SK-N-MC (cell line): ENCODE results near the gene OTUD5.

ENCODE experiments used
- EZH2 ChIP-seq: fragments of 200-600 bp; sonication (generic); IDR thresholded peaks from one replicate; pipeline ENCODE4 v1.6.1; 2017; ENCODE audit warnings: antibody characterized with exemption
- FOXP2 ChIP-seq: optimal IDR thresholded peaks from 2 replicates; pipeline ENCODE3; 2011; ENCODE audit warnings: mild to moderate bottlenecking, moderate library complexity; ENCODE audit not compliant: insufficient read depth; ENCODE audit errors: extremely low read length, control extremely low read depth
- POLR2AphosphoS5 ChIP-seq: IDR thresholded peaks from 2 replicates; pipeline ENCODE4 v1.6.1; 2012; ENCODE audit warnings: mild to moderate bottlenecking, low read depth, low read length, borderline replicate concordance

DNA sequence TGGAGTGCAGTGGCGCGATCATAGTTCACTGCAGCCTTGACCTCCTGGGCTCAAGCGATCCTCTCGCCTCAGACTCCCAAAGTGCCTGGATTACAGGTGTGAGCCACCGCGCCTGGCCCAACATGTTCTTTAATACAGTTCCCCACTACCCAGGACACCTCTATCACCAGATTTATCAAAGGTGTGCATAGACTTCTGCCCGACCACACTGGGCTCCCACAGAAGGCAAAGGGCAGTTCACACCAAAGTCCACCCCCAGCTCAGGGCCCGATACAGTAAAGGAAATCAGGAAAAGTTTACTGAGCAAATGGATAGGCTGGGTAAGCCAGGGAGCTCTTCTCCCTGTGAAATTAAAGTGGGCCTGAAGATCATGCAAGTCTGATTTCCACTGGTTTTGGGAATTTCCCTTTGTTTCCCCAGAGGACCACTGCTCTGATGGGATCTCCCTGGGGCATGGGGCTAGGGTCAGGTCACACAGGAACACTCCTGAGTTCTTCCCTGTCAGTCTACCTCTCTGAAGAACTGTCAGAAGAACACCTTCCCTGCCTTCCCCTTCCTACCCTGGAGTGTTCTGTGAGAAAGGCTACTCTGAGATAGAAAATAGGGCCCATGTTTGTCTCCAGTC, 20.9 kb downstream of the OTUD5 start:
- TF ChIP-seq POLR2AphosphoS5 (no peak), EZH2 (no peak), FOXP2 (no peak)
